Gastrocnemius medialis (tissue), 4 donors: ENCODE data around the gene PDSS2.

ENCODE experiments used
- POLR2A ChIP-seq, 2 donors: fragments of 450-650 bp; IDR thresholded peaks; one replicate each; pipeline ENCODE4 v1.6.1; 2017; ENCODE audit warnings: antibody characterized with exemption in 2 of 2, mild to moderate bottlenecking in 2 of 2, moderate library complexity in 2 of 2
- TF ChIP-seq, protein P1 (sequence below), 5 experiments: fragments of 450-650 bp in 3 of 5; fragments of 200-600 bp in 2 of 5; sonication (generic) in 2 of 5; IDR thresholded peaks in 4 of 5; conservative IDR thresholded peaks in 1 of 5; 1 replicate in 4 of 5; 2 replicates in 1 of 5; pipeline ENCODE4 v1.5.1; 2016 to 2019; ENCODE audit warnings: antibody characterized with exemption in 5 of 5, mild to moderate bottlenecking in 3 of 5, moderate library complexity in 3 of 5

GRCh38 chr6:107342144-107342543 is 117.2 kb downstream of the PDSS2 start:
- TF ChIP-seq POLR2A (IDR thresholded peaks at IDR 0.05): no peak
- TF ChIP-seq, protein P1, sequence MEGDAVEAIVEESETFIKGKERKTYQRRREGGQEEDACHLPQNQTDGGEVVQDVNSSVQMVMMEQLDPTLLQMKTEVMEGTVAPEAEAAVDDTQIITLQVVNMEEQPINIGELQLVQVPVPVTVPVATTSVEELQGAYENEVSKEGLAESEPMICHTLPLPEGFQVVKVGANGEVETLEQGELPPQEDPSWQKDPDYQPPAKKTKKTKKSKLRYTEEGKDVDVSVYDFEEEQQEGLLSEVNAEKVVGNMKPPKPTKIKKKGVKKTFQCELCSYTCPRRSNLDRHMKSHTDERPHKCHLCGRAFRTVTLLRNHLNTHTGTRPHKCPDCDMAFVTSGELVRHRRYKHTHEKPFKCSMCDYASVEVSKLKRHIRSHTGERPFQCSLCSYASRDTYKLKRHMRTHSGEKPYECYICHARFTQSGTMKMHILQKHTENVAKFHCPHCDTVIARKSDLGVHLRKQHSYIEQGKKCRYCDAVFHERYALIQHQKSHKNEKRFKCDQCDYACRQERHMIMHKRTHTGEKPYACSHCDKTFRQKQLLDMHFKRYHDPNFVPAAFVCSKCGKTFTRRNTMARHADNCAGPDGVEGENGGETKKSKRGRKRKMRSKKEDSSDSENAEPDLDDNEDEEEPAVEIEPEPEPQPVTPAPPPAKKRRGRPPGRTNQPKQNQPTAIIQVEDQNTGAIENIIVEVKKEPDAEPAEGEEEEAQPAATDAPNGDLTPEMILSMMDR (IDR thresholded peaks at IDR 0.05 in 4 of 5, conservative IDR thresholded peaks at IDR 0.05 in 1 of 5): no peak
